ENCODE results near the gene PLAGL2.

Gene PLAGL2

GRCh38 chr20:32144898-32145662, 62.5 kb downstream of the PLAGL2 start:
- DNase-seq = no peak

- DNase-seq = no peak
These were observed 64.6 kb downstream of the PLAGL2 start for GRCh38 chr20:32142991-32143390.
